BJ (cell line): ENCODE results near the gene SAMD11. TPM values are rescaled to one million over a fixed set of nuclear protein-coding genes. Genes with fewer than 3 reads are reported as not detected.

ENCODE experiments used
- CTCF ChIA-PET: fragments of 350-600 bp; formaldehyde crosslinking; extraction: SDS; loops from one replicate; lab custom pipeline; 2021; ENCODE audit warnings: antibody characterized with exemption, inconsistent platforms; lab: Yijun Ruan, JAX
- POLR2A ChIA-PET: fragments of 300-600 bp; sonication (Branson Sonifier 250); formaldehyde crosslinking; extraction: SDS; loops from one replicate; lab custom pipeline; 2021; ENCODE audit warnings: antibody characterized with exemption; lab: Charles Lee
- DNase-seq: peaks from one replicate; pipeline ENCODE4 v3.0.0-alpha.2; 2011; ENCODE audit warnings: low read depth
- H3K27me3 ChIP-seq: 2 replicates; pipeline ENCODE4 v1.6.0; 2011; ENCODE audit warnings: low read length; ENCODE audit not compliant: control insufficient read depth, insufficient read depth
- H3K36me3 ChIP-seq: 2 replicates; pipeline ENCODE4 v1.5.1; 2011; ENCODE audit warnings: low read length; ENCODE audit not compliant: control insufficient read depth, insufficient read depth
- H3K4me3 ChIP-seq: 2 replicates; pipeline ENCODE4 v1.5.1; 2011; ENCODE audit warnings: low read depth, mild to moderate bottlenecking, control low read depth, low read length
- CTCF ChIP-seq: IDR thresholded peaks from 2 replicates; pipeline ENCODE4 v1.5.1; 2011; ENCODE audit warnings: low read depth, mild to moderate bottlenecking, control low read depth, inconsistent platforms, low read length, moderate library complexity; ENCODE audit not compliant: insufficient read depth
- polyA plus RNA-seq: library from polyadenylated mRNA; depleted of rRNA; stranded (reverse); fragments of >200 nt; gene quantifications from 2 replicates; pipeline ENCODE4 v1.2.3, GENCODE V29; 2011

Gene SAMD11
- polyA plus RNA-seq, 1 experiment, result 10.0 TPM

- ChIA-PET POLR2A (no interaction called here), CTCF (no interaction called here)
- no peak for TF ChIP-seq CTCF
- Histone ChIP-seq H3K27me3 (no peaks in the 10 kb centered on the region), H3K4me3 (no peak overlapping the region), H3K36me3 (peaks cover 3% of the 10 kb centered on the region)
- no peak for DNase-seq
Measured at GRCh38 chr1:934991-935750, 11.4 kb downstream of the SAMD11 start.

GRCh38 chr1:935751-936231, 12.1 kb downstream of the SAMD11 start:
- CTCF ChIA-PET, result no interaction called here
- no peaks in the 10 kb centered on the region for H3K27me3 ChIP-seq
- POLR2A ChIA-PET, result no interaction called here
- no peaks in the 10 kb centered on the region; the same call in 1 of the 2 replicates for H3K36me3 ChIP-seq
- DNase-seq, result no peak
- TF ChIP-seq CTCF, result no peak
- H3K4me3 ChIP-seq, result no peak overlapping the region

- Histone ChIP-seq H3K4me3 (no peak overlapping the region), H3K27me3 (no peaks in the 10 kb centered on the region), H3K36me3 (no peaks in the 10 kb centered on the region; the same call in 1 of the 2 replicates)
- no peak for TF ChIP-seq CTCF
- ChIA-PET POLR2A (no interaction called here), CTCF (interaction anchor here (0.6 to 2.9 kb wide), 2 partner anchors 32 to 38 kb away, joined by 3 to 28 read pairs; no protein-coding TSS in a partner anchor)
- DNase-seq, result no peak
Measured at GRCh38 chr1:936348-937264, 12.9 kb downstream of the SAMD11 start.

- TF ChIP-seq CTCF, result no peak
- H3K4me3 ChIP-seq, result no peak overlapping the region
- CTCF ChIA-PET, result interaction anchor here (0.6 to 2.9 kb wide), 8 partner anchors 8 to 65 kb away, joined by 3 to 28 read pairs (median 4); partner anchors contain the start of gene NOC2L
- no peaks in the 10 kb centered on the region; the same call in 1 of the 2 replicates for H3K36me3 ChIP-seq
- DNase-seq, result no peak
- POLR2A ChIA-PET, result no interaction called here
- no peaks in the 10 kb centered on the region for H3K27me3 ChIP-seq
Measured at GRCh38 chr1:937521-937920, 13.8 kb downstream of the SAMD11 start.
